Stomach (tissue), 19 donors: ENCODE measurements around the gene WFDC10B. TPM values are rescaled to one million over a fixed set of nuclear protein-coding genes. Genes with fewer than 3 reads are reported as not detected.

Experiments
- DNase-seq, 2 donors: peaks; one replicate each; pipeline versions ENCODE4 v3.0.0 to v3.0.0-alpha.2; 2013 to 2019
- H3K27ac ChIP-seq, 5 donors: fragments of 200-600 bp in 4 of 5; sonication (generic) in 4 of 5; one replicate each; pipeline ENCODE4 v1.5.1; 2013 to 2019; ENCODE audit warnings: mild to moderate bottlenecking in 1 of 5, moderate library complexity in 1 of 5
- H3K27me3 ChIP-seq, 3 donors: fragments of 200-600 bp; sonication (generic); one replicate each; pipeline ENCODE4 v1.5.1; 2017 to 2019; ENCODE audit warnings: mixed run types in 1 of 3
- H3K36me3 ChIP-seq, 4 donors: fragments of 200-600 bp; sonication (generic); 1 replicate in 3 of 4; 2 replicates in 1 of 4; pipeline ENCODE4 v1.5.1; 2016 to 2019
- H3K4me1 ChIP-seq, 4 donors: fragments of 200-600 bp; sonication (generic); one replicate each; pipeline ENCODE4 v1.5.1; 2016 to 2019
- H3K4me3 ChIP-seq, 4 donors: fragments of 200-600 bp; sonication (generic) in 3 of 4; one replicate each; pipeline ENCODE4 v1.5.1; 2016 to 2019; ENCODE audit warnings: mild to moderate bottlenecking in 1 of 4
- H3K9me3 ChIP-seq, 4 donors: fragments of 200-600 bp; sonication (generic); one replicate each; pipeline ENCODE4 v1.5.1; 2016 to 2019
- CTCF ChIP-seq, 7 experiments: fragments of 450-650 bp in 4 of 7; fragments of 200-600 bp in 3 of 7; sonication (generic) in 3 of 7; IDR thresholded peaks; one replicate each; pipeline ENCODE4 v1.5.1; 2016 to 2019; ENCODE audit warnings: antibody characterized with exemption in 7 of 7, control low read depth in 2 of 7, mild to moderate bottlenecking in 1 of 7
- EP300 ChIP-seq: sonication (generic); formaldehyde crosslinking; IDR thresholded peaks from one replicate; pipeline ENCODE4 v1.6.1; 2017; ENCODE audit warnings: antibody characterized with exemption
- POLR2A ChIP-seq, 4 donors: fragments of 450-650 bp; IDR thresholded peaks; one replicate each; pipeline ENCODE4 v1.6.1; 2016; ENCODE audit warnings: antibody characterized with exemption in 4 of 4, control low read depth in 2 of 4, mild to moderate bottlenecking in 1 of 4, moderate library complexity in 1 of 4
- POLR2AphosphoS5 ChIP-seq, 3 donors: sonication (generic); formaldehyde crosslinking; IDR thresholded peaks; one replicate each; pipeline ENCODE4 v1.6.1; 2016; ENCODE audit warnings: antibody characterized with exemption in 3 of 3
- WGBS, 5 donors: extraction: QIAGEN DNeasy Blood & Tissue Kit in 3 of 5; methylation state at CpG; one replicate each; pipeline versions ENCODE4 v1.1.5 to v1.1.7; 2013 to 2018; 5-methylcytosine and 5-hydroxymethylcytosine counted together
- intact Hi-C: fragments of 100-400 bp; cut with DNase I; formaldehyde crosslinking; loops from one replicate; pipeline ENCODE4 v1.15.1; 2023; ENCODE audit warnings: low total_unique reads
- long read RNA-seq, 10 donors: transcript quantifications; one replicate each; lab custom pipeline, GENCODE V29; 2026
- polyA plus RNA-seq, 3 donors: library from polyadenylated mRNA; stranded (reverse); fragments of 200-250 nt; gene quantifications; one replicate each; pipeline ENCODE4 v1.2.3, GENCODE V29; 2013
- total RNA-seq, 5 donors: library from RNA; depleted of rRNA; stranded (reverse); fragments of >200 nt; gene quantifications; one replicate each; pipeline versions ENCODE4 v1.1.0 to v1.2.3, GENCODE V29; 2014 to 2016
- donor health status: healthy with polysubstance abuse.
- donor health status: Bipolar disorder and iron deficiency.
- donor health status: healthy.

The WFDC10B gene
- total RNA-seq (1 to 10 TPM in 1 of 5 donors, not detected in 4; 4.3 TPM), polyA plus RNA-seq (1 to 10 TPM in 1 of 3 donors, not detected in 2; 1.6 TPM)
- long read RNA-seq, donor 1 = 0 reads
- long read RNA-seq, donor 2 = 0 reads
- long read RNA-seq, donor 3 = 0 reads
- long read RNA-seq, donor 4 = 0 reads
- long read RNA-seq, donor 5 = 0 reads
- long read RNA-seq, donor 6 = 0 reads
- long read RNA-seq, donor 7 = 0 reads
- long read RNA-seq, donor 8 = 0 reads
- long read RNA-seq, donor 9 = 0 reads
- long read RNA-seq, donor 10 = 0 reads

GRCh38 chr20:45704969-45705637 is at the start of gene WFDC10B:
Gene WFDC10B (minus strand): TSS chr20:45705019. CDS start chr20:45685992, 19,027 bp downstream.
- intact Hi-C loops = no loop called here
- TF ChIP-seq POLR2A (IDR thresholded peaks at IDR 0.05) (no peak), CTCF (IDR thresholded peaks at IDR 0.05) (no peak), EP300 (no peak), POLR2AphosphoS5 (IDR thresholded peaks at IDR 0.05) (no peak)
- Histone ChIP-seq H3K36me3 (no peaks in the 10 kb centered on the region), H3K4me1 (no peaks in the 10 kb centered on the region), H3K9me3 (no peaks in the 10 kb centered on the region), H3K4me3 (no peak within 1 kb of the TSS), H3K27me3 (peaks cover 0 to 5% (median 4%) of the 10 kb centered on the region in 3 donors), H3K27ac (no peak within 1 kb of the TSS)
- 78 to 96% (median 90%) methylated on average over 1 of the region's 1 CpG for WGBS, 5 donors
- DNase-seq = peak in 1 of 2 donors; percentile 10

DNA sequence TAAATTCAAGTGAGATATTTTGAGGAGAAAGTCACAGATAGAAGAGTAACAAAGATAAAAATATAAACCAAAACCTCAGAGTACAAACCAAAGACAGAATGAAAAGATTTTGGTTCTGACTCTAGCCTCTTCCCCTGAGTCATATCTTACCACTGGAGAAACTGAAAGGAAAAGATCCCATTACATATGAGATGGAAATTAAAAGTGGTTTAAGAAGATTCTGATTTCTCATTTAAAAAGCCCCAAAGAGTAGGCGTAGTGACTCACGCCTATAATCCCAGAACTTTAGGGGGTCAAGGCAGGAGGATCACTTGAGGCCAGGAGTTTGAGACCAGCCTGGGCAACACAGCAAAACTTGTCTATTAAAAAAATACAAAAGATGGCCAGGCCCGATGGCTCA is 47.9 kb upstream of the WFDC10B start:
- 77 to 92% (median 86%) methylated on average over 3 of the region's 3 CpGs for WGBS, 5 donors
- no peak for DNase-seq
- H3K9me3 ChIP-seq = no peaks in the 10 kb centered on the region
- intact Hi-C loops = no loop called here
- H3K27me3 ChIP-seq = peaks cover 0 to 4% (median 0%) of the 10 kb centered on the region in 3 donors
- no peak overlapping the region for H3K4me3 ChIP-seq
- no peaks in the 10 kb centered on the region for H3K36me3 ChIP-seq
- no peaks in the 10 kb centered on the region for H3K4me1 ChIP-seq
- TF ChIP-seq EP300 (no peak), CTCF (IDR thresholded peaks at IDR 0.05) (no peak), POLR2A (IDR thresholded peaks at IDR 0.05) (no peak), POLR2AphosphoS5 (IDR thresholded peaks at IDR 0.05) (no peak)
- no peak overlapping the region for H3K27ac ChIP-seq

- TF ChIP-seq CTCF (IDR thresholded peaks at IDR 0.05) = no peak
- TF ChIP-seq POLR2AphosphoS5 (IDR thresholded peaks at IDR 0.05) = no peak
- no peak for TF ChIP-seq EP300
- TF ChIP-seq POLR2A (IDR thresholded peaks at IDR 0.05) = no peak
- Histone ChIP-seq H3K4me1 (no peaks in the 10 kb centered on the region), H3K9me3 (no peaks in the 10 kb centered on the region), H3K36me3 (no peaks in the 10 kb centered on the region), H3K27ac (no peak overlapping the region), H3K4me3 (no peak overlapping the region), H3K27me3 (peaks cover 0 to 4% (median 0%) of the 10 kb centered on the region in 3 donors)
- DNase-seq = no peak
- 85 to 97% (median 95%) methylated on average over 1 of the region's 1 CpG for WGBS, 5 donors
- intact Hi-C loops = no loop called here
These were observed 46.9 kb upstream of the WFDC10B start for GRCh38 chr20:45751721-45752120.

DNA sequence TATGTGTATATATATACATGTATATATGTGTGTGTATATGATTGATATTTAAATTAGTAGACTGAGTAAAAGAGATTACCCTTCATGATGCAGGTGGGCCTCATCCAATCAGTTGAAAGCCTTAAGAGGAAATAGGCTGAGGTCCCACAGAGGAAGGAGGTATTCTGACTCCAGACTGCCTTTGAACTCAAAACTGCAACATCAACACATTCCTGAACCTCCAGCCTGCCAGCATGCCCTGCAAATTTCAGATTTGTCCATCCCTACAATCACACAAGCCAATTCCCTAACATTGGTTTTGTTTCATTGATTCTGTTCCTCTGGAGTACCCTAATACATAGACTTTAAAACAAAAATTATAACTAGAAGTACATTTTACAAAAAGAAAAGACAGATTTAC is 40.2 kb upstream of the WFDC10B start:
- no peak for TF ChIP-seq EP300
- TF ChIP-seq CTCF (IDR thresholded peaks at IDR 0.05) = no peak
- TF ChIP-seq POLR2A (IDR thresholded peaks at IDR 0.05) = no peak
- TF ChIP-seq POLR2AphosphoS5 (IDR thresholded peaks at IDR 0.05) = no peak
- no peaks in the 10 kb centered on the region for H3K9me3 ChIP-seq
- DNase-seq = no peak
- no peaks in the 10 kb centered on the region for H3K4me1 ChIP-seq
- H3K27ac ChIP-seq = no peak overlapping the region
- intact Hi-C loops = no loop called here
- no peak overlapping the region for H3K4me3 ChIP-seq
- H3K36me3 ChIP-seq = no peaks in the 10 kb centered on the region
- peaks cover 0 to 9% (median 0%) of the 10 kb centered on the region in 3 donors for H3K27me3 ChIP-seq
